RWPE2 (cell line): Measurements from ENCODE around the gene BLCAP.

Source experiments
- ATAC-seq: fragments of 200-7000 bp; cut with Tn5 transposase; 3 replicates; pipeline ENCODE4 v1.9.1; 2021; ENCODE audit warnings: low read depth
- DNase-seq: peaks from one replicate; pipeline ENCODE4 v3.0.0-alpha.2; 2020; ENCODE audit warnings: low spot score
- H3K27ac ChIP-seq: fragments of 450-650 bp; 2 replicates; pipeline ENCODE4 v1.5.1; 2017; ENCODE audit warnings: mild to moderate bottlenecking; ENCODE audit not compliant: poor library complexity, severe bottlenecking
- H3K27me3 ChIP-seq: fragments of 250-450 bp; sonication (Bioruptor Pico); 2 replicates; pipeline ENCODE4 v1.5.1; 2021; ENCODE audit warnings: mild to moderate bottlenecking, moderate library complexity; ENCODE audit not compliant: insufficient read depth, poor library complexity, severe bottlenecking
- H3K36me3 ChIP-seq: fragments of 250-450 bp; sonication (Bioruptor Pico); 2 replicates; pipeline ENCODE4 v1.5.1; 2020; ENCODE audit warnings: low read depth, mild to moderate bottlenecking, moderate library complexity
- H3K4me1 ChIP-seq: fragments of 250-450 bp; sonication (Bioruptor Pico); 2 replicates; pipeline ENCODE4 v1.5.1; 2021; ENCODE audit warnings: mild to moderate bottlenecking, moderate library complexity; ENCODE audit not compliant: insufficient read depth, poor library complexity, severe bottlenecking
- H3K4me3 ChIP-seq: fragments of 250-450 bp; sonication (Bioruptor Pico); 2 replicates; pipeline ENCODE4 v1.5.1; 2021; ENCODE audit warnings: mild to moderate bottlenecking, moderate library complexity; ENCODE audit not compliant: severe bottlenecking
- H3K9me3 ChIP-seq: fragments of 250-450 bp; sonication (Bioruptor Pico); 2 replicates; pipeline ENCODE4 v1.5.1; 2021; ENCODE audit warnings: mild to moderate bottlenecking, moderate library complexity; ENCODE audit not compliant: severe bottlenecking
- TF ChIP-seq, protein P1 (sequence below): fragments of 450-650 bp; IDR thresholded peaks from one replicate; pipeline ENCODE4 v1.5.1; 2017; ENCODE audit warnings: mild to moderate bottlenecking, moderate library complexity; ENCODE audit not compliant: poor library complexity, severe bottlenecking

Gene BLCAP

DNA sequence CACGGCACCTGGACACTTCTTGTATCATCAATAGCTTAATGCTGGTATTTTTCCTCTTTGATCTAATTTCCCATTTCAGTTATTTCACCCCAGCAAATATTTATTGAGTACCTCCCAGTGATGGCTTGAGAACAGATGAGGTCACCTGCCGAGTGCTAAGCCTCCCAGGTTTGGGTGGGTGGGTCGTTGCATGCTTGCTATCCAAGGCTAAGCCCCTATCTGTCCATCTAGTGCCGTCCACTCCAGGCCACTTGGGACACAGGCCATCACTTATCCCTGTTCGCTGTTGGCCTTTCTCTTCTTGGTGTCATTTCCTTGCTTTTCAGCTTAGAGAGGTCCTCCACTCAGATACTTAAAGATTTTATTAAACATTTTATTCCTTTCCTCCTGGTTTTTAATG lies 17.4 kb downstream of the BLCAP start:
- peak; percentile 71 for DNase-seq
- Histone ChIP-seq H3K27me3 (no peaks in the 10 kb centered on the region), H3K36me3 (peaks cover 79% of the 10 kb centered on the region), H3K27ac (no peak overlapping the region), H3K4me3 (no peak overlapping the region), H3K4me1 (peaks cover 4% of the 10 kb centered on the region), H3K9me3 (no peaks in the 10 kb centered on the region)
- no peak for ATAC-seq
- TF ChIP-seq, protein P1, sequence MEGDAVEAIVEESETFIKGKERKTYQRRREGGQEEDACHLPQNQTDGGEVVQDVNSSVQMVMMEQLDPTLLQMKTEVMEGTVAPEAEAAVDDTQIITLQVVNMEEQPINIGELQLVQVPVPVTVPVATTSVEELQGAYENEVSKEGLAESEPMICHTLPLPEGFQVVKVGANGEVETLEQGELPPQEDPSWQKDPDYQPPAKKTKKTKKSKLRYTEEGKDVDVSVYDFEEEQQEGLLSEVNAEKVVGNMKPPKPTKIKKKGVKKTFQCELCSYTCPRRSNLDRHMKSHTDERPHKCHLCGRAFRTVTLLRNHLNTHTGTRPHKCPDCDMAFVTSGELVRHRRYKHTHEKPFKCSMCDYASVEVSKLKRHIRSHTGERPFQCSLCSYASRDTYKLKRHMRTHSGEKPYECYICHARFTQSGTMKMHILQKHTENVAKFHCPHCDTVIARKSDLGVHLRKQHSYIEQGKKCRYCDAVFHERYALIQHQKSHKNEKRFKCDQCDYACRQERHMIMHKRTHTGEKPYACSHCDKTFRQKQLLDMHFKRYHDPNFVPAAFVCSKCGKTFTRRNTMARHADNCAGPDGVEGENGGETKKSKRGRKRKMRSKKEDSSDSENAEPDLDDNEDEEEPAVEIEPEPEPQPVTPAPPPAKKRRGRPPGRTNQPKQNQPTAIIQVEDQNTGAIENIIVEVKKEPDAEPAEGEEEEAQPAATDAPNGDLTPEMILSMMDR: no peak

DNA sequence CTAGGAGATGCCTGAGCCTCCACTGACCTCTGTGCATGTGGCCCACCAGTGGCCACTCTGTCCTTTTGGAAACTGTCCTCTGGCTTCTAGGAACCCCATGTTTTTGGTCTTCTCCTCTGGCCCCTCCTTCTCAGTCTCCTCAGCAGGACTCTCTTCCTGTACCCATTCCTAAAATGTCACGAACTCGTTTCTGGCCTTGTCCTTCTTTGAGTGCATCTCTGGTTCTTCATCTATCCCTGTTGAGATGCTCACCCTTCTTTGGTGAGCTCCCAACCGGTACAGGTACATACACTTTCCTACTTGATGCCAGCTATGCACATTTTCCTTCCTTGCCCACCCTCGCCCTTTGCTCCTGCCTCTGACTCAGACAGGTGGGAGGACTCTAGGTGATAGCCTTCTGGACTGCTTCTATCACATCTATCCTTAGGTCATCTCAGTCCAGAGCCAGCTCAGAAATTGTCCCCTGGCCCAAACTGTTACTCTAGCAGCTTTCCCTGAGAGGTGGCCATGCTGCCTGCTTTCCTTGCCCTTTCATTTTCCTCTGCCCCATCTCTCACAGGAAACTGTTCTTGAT lies 21.4 kb downstream of the BLCAP start:
- H3K36me3 ChIP-seq: peaks cover 68% of the 10 kb centered on the region
- H3K9me3 ChIP-seq: no peaks in the 10 kb centered on the region
- peaks cover 7% of the 10 kb centered on the region for H3K4me1 ChIP-seq
- no peaks in the 10 kb centered on the region for H3K27me3 ChIP-seq
- DNase-seq (peak; percentile 65), ATAC-seq (peak; percentile 7; the same call in 2 of the 3 replicates)
- TF ChIP-seq, protein P1: no peak
- H3K4me3 ChIP-seq: no peak overlapping the region
- peak overlapping the region; percentile 13 for H3K27ac ChIP-seq

DNA sequence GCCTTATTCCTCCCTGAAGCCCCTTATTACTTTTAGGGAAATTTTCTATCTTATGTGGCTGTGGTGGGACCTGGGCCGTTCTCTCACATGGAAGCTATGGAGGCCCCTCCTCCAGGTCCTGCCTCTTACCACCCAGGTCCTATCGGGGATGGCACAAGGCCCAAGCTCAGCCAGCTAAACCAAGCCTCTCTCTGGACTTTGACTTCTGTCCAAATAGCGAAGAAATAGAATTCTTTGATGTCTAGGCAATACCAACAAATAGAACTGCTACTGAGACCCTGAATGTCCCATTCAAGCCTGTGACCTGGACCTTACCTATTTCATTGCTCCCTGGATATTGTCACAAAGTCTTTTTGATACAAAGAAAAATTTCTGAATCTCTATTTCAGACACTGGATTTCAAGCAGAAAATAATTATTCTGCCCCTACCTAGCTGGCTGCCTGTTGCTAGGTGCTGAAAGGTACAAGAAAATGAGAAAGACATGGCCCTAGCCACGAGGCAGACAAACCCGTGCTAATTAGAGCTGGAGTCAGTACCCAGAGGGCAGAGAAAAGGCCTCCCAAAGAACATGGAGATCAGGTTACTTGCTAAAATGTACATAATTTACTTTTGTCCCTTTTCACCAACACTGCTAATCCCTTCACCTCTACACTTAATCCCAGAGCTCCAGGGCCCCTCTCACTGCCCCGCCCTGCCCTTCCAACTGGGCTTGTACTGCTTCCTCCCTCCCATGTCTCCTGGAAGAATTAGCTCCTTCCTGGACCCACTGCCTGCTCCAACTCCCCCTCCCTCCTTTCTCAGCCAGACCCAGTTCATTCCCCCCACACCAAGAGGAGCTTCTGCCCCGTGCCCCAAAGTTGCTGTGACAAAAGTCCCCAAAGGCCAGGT lies 22.2 kb downstream of the BLCAP start:
- peaks cover 68% of the 10 kb centered on the region for H3K36me3 ChIP-seq
- H3K4me3 ChIP-seq: no peak overlapping the region
- TF ChIP-seq, protein P1: no peak
- no peaks in the 10 kb centered on the region for H3K9me3 ChIP-seq
- peak overlapping the region; percentile 13 for H3K27ac ChIP-seq
- H3K4me1 ChIP-seq: peaks cover 7% of the 10 kb centered on the region
- DNase-seq (peak; percentile 61), ATAC-seq (peak; percentile 16)
- no peaks in the 10 kb centered on the region for H3K27me3 ChIP-seq

DNA sequence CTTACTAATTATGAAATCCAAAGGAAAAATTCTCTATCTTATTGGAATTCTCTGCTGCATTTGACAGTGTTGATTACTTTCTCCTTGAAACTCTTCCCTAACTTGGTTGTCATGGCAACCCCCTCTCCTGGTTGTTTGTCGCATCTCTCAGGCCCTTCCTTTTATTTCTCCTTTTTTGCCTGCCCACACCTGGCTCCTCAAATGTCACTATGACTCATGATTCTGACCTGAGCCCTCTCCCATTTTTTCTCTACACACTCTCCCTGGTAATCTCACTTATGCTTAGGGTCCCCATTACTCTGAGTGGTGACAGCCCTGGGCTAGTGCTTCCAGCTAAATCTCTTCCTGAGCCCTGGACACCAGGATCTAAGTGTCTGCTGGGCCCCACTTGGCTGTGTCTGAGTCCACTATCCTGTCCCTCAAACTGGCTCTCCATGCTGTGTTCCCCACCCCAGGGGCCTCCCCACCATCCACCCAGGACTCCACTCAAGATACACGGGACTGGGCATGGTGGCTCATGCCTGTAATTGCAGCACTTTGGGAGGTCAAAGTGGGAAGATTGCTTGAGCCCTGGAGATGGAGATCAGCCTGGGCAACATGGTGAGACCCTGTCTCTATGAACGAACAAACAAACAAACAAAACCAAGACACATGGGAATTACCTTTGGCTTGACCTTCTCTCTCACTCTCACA lies 23.1 kb downstream of the BLCAP start:
- DNase-seq: peak; percentile 71
- TF ChIP-seq, protein P1: no peak
- Histone ChIP-seq H3K4me1 (peaks cover 7% of the 10 kb centered on the region), H3K36me3 (peaks cover 69% of the 10 kb centered on the region), H3K27me3 (no peaks in the 10 kb centered on the region), H3K27ac (peak overlapping the region; percentile 13), H3K9me3 (no peaks in the 10 kb centered on the region), H3K4me3 (no peak overlapping the region)
- ATAC-seq: peak; percentile 20
